GM18502 (cell line): Measurements from ENCODE around the gene PGBD4.
"Not testable (repeated sequence)": the region's sequence is repeated elsewhere in the genome, so short reads cannot be mapped to it uniquely, and the experiment has no call there.

Experiments used
- ATAC-seq: cut with Tn5 transposase; IDR thresholded peaks from one replicate; pipeline ENCODE4 v1.9.1; 2021; ENCODE audit warnings: mild to moderate bottlenecking; ENCODE audit not compliant: unreplicated experiment, poor library complexity

Gene PGBD4

GRCh38 chr15:34111488-34111887, 9.6 kb downstream of the PGBD4 start:
- ATAC-seq: no peak

- ATAC-seq: no peak
These were observed 12.3 kb downstream of the PGBD4 start for GRCh38 chr15:34114215-34114614.

- no peak for ATAC-seq
These were observed 12.9 kb downstream of the PGBD4 start for GRCh38 chr15:34114739-34115138.

- no peak for ATAC-seq
These were observed 14.7 kb downstream of the PGBD4 start for GRCh38 chr15:34116620-34117019.

- no peak for ATAC-seq
These were observed 17.4 kb downstream of the PGBD4 start for GRCh38 chr15:34119291-34119690.

GRCh38 chr15:34120420-34120819, 18.5 kb downstream of the PGBD4 start:
- not testable (repeated sequence) for ATAC-seq

- not testable (repeated sequence) for ATAC-seq
These were observed 19.9 kb downstream of the PGBD4 start for GRCh38 chr15:34121786-34122185.

GRCh38 chr15:34122771-34123183, 20.9 kb downstream of the PGBD4 start:
- no peak for ATAC-seq

GRCh38 chr15:34124651-34125050, 22.8 kb downstream of the PGBD4 start:
- ATAC-seq: no peak

GRCh38 chr15:34125945-34126344, 24.1 kb downstream of the PGBD4 start:
- no peak for ATAC-seq

GRCh38 chr15:34126522-34126921, 24.6 kb downstream of the PGBD4 start:
- ATAC-seq: no peak

- ATAC-seq: no peak
These were observed 27.0 kb downstream of the PGBD4 start for GRCh38 chr15:34128898-34129297.

- no peak for ATAC-seq
These were observed 31.0 kb downstream of the PGBD4 start for GRCh38 chr15:34132881-34133280.

- no peak for ATAC-seq
These were observed 31.6 kb downstream of the PGBD4 start for GRCh38 chr15:34133511-34133910.

GRCh38 chr15:34147371-34148140, 45.7 kb downstream of the PGBD4 start:
- ATAC-seq: no peak

- ATAC-seq: no peak
These were observed 52.9 kb downstream of the PGBD4 start for GRCh38 chr15:34154725-34155204.

- ATAC-seq: no peak
These were observed 54.0 kb downstream of the PGBD4 start for GRCh38 chr15:34155859-34156258.
